Measurements from ENCODE around the gene TNNT2.
A peak's percentile ranks its signal among the peaks of the same experiment; 100 is the strongest.

Gene TNNT2

DNA sequence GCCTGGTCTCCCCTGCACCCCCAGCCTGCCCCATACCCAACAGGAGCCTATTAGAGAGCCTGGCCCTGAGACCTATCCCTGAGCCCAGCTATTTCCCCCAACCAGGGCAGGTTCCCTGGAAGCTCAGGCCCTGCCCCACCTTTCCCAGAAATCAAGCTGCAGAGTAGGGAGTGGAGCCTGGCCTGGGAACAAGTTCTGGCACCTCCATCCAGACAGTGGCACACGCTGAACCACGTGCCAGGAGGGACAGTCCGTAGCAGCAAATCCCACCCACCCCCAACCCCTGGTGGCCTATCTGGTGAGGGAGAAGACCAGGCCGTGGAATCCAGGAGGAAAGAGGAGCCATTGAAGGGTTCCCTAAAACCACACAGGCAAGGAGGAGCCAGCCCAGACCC, 22.6 kb downstream of the TNNT2 start:
- no peak for DNase-seq

DNA sequence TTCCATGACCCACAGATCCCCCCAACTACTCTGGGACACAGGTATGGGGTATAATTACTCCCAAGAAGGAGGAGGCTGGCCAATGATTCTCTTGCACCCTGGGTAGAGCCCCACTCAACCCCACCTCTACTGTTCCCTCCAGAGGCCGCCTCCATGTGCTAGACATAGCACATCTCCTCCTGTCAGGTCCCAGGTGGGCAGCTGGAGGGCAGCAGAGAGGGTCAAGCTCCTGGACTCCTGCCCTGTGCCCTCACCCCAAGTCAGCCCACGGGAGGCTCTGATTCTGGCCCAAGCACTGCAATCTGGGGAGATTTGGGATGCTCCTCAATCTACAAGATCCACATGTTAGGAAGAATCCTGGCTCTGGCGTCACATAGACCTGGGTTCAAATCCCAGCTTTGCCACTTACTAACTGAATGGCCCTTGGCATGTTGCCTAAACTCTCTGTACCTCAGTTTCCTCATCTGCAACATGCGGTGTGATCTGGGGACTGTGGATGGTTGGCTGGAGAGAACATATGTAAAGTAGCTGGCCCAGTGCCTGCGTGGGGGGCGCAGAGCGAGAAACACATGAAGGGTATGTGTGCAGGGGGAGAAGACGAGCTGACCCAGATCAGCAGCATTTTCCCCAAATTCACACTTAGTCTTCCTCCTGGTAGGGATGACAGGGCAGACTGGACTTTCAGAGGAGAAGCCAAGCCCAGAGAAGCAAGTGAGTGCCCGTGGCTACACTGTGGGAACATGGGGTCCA, 23.2 kb downstream of the TNNT2 start:
- DNase-seq, result no peak

DNA sequence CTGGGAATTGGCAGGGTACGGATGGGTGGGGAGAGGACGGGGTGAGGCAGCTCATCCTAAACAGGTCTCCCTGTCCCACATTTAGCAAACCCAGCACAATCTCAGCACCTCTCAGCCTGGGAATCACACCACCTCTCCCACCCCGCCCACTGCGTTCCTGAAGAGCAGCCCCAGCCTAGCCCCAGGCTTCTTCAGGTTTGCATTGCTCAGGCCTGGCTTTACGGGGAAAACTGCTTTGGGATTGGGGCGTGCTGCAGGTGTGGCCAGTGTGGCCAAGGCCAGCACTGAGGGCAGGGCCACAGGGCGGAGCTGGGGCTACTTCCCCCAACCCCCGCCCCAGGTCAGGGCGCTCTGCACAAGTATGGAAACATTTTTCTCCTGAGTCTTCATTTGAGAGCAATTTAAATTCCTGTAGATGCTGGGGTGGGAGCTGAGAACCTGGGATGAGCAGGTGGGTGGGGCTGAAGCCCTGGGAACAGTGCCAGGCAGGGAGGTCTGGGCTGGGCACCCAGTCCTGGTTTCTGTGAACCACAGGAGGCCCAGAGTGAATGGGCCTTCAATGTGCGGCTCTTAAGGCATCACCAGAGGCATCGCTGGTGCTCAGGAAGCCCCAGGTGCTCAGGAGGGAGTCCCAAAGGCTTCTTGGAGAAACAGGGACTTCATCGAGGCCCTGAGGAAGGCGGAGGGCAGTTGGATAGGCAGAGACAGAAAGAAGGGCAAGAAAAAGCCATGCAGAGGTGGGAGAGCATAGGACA, 24.1 kb downstream of the TNNT2 start:
- no peak for DNase-seq

DNA sequence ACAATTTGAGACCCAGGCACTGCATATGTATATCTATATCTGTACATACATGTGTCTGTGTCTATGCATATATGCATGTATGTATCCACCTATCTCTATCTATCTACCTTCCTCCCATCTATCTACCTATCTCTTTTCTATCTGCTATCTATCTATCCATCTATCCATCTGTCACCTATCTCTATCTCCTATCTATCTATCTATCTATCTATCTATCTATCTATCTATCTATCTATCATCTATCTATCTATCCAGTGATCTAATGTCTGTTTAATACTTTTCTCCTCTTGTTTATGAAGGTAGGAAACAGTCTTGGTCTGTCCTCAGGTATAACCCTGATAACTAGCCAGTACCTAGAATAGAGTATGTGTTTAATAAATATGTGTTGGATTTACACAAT, 25.9 kb downstream of the TNNT2 start:
- no peak for DNase-seq

DNA sequence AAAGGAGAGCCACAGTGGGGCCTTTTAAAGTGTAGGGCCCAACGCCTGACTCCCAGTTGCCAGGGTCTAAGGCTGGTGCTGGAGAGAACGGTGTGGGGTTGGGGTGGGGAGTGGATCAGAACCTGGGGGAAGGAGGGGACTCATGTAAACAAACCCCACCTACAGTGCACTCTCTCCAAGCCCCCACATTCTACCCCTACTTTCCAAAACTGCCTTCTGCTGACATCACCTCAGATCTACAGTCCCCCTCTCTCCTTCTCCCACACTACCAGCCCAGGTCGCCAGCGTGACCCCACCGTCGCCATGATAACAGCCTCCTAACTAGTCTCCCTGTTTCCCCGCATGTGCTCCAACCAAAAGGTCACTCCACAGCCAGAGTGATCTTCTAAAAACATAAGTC, 26.6 kb downstream of the TNNT2 start:
- DNase-seq, result no peak

DNA sequence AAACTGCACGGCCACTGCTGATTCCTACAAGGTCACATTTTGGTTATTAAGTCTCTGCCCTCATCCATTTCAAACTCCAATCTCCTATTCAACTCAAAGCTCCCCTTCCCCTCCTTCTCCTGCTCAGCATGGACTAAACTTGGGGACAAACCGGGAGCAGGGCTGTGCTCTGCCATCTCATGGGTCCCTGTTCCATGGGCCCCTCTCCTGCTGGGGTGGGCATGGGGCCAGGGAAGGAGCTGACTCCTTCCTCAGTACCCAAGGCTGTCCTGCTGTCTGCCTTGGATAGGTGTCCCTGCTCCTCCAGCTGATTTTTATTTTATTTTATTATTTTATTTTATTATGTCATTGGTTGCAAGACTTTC, 27.1 kb downstream of the TNNT2 start:
- DNase-seq, result no peak

DNA sequence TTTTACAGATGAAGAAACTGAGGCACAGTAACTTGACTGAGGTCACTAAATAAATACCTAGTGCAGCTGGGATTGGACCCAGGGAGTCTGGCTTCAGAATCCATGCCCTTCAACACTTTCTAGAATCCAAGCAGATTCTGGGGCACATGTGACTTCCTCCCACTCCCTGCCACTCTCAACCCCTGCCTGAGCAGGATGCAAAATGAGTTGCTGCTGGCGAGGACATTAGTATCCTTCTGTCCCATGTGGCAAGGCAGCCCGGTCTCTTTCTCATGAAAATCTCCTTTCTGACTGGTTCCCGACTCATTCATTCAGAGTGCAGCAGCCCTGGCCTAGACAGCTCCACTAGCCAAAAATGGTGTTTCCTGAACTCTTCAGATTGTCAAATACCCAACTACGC, 28.4 kb downstream of the TNNT2 start:
- no peak for DNase-seq

DNA sequence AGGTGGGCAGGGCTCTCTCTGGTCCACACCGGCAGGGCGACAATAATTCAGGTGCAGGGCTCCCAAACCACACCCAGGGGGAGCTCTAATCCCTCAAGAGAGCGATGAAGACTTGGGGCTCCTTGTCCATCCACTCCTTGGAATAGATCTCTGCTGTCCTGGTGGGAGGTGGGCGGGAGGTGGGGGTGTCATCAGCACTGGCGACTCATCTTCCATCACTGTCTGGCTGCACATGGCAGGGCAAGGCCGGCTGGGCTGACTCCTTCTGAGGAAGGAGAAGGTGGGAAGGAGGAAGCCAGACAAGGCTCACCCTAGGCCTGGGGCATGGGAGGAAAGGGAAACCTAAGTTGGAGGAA, 29.3 kb downstream of the TNNT2 start:
- DNase-seq, result peak; percentile 11

DNA sequence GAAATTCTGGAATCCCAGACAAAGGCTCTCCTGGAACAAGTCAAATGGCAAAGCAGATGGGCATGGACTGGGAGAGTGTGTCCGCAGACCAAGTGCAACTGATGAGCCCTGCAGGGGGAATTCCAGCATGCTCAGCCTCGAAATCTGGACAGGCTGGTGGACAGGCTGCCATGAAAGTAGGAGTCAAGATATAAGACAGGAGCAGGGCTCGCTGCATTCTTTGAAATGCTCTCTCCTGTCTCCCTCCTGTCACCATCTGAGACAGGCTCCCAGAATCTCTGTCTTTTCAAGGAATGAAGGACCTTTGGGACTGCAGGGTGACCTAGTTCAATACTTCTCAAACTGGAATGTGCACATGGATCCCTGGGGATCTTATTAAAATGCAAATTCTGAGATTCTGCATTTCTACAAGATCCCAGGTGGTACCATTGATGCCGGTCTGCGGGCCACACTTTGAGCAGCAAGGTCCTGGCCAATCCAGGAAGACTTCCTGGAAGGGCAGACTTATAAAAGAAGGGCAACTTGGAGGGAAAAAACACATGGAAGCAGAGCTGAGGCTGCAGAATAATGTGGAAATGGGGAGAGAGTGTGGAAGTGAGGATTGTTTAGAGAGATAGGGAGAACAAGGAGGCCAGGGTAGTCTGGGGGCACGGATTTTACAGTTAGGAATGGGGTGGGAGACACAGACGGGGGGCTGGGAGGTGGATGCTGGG, 29.8 kb downstream of the TNNT2 start:
- no peak for DNase-seq

DNA sequence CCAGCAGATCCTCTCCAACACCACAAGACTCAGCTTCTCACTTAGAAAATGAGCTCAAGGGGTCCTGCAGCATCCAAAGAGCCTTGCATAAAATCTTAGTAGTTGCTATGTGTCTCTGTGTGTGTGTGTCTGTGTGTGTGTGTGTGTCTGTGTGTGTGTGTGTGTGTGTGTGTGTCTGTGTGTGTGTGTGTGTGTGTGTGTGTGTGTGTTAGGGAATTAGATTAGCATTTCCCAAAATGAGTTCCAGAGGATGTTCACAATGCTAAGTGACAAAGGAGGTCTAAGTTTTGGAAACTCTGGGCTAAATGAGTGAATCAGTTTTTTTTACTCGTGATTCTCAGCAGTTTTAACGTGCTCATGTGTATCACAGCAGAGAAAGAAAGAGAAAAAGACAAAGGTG, 30.5 kb downstream of the TNNT2 start:
- no peak for DNase-seq

DNA sequence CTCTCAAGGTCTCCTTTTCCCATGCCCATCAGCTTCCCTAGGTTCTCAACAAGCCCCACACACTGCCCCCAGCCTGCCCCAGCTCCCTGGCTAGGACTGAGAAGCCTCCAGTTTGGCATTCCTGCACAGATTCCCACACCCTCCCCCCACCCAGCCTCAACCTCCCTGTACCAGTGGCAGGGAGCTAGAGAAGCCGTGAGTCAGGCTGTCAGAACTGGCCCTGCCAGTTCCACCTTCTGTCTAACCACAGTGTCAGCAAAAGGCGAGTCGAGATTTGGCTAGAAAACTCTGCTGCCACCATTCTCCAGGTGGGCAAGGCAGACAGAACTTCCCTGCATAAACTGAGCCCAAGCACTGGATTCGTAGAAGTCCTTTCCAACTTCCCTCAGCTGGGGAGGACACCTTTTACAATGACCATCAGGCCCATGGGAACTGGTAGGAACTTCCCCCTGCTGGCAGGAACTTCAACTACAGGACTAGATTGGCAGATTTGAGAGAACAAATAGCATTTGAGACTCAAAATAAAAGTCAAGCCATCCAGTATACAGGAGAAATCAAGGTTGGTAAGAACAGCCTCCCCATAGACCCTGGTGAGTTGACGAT, 31.0 kb downstream of the TNNT2 start:
- DNase-seq, result no peak

DNA sequence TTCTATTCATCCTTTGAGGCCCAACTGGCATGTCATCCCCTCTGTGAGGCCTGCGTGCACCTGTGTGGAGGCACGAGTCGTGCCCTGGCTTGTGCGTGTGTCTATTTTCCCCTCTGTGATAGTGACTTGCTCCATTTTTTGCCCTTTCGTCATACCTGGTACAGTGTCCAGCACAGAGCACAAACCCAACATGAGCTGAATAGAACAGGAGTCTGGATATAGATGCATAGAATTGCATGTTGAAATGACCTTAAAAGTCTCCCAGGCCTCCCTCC, 32.5 kb downstream of the TNNT2 start:
- no peak for DNase-seq

DNA sequence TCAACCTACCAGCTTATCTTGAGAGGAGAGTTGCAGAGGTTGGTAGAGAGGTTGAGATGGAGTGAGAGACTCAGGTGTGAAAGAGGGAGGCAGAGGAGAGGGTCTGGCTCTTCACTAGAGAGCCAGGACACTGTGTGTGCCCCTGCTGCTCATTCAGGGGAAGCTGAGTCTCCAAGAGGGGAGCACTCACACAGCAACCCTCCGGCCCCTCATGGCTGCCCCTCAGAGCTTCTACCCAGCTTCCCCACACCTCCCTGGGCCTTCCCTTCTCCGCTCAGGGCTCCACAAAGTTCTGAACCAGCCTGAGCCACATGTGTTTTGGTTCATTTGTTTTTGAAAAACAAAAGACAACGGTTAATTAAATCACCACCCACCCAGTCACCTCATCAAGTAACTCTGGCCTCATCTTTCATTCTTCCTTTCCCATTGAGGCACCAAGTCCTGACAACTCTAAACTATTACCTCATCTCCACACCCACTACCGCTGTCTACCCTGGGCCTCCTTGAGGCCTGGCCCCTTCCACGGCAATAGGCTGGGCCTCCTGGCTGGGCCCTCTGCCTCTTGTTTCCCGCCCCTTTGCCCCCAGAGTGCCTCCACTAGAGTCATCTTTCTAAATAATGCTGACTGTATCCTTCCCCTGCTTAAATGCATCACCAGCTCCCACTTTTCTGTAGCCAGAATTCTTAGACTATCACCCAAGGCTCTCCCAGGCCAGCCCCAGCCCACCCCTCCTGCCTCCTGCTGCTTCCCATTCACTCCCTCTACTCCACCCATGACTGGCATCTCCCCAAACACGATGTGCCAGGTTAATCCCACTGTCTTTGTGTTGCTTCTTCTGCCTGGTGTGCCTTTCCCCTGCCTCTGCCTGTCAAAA, 33.0 kb downstream of the TNNT2 start:
- DNase-seq, result no peak

DNA sequence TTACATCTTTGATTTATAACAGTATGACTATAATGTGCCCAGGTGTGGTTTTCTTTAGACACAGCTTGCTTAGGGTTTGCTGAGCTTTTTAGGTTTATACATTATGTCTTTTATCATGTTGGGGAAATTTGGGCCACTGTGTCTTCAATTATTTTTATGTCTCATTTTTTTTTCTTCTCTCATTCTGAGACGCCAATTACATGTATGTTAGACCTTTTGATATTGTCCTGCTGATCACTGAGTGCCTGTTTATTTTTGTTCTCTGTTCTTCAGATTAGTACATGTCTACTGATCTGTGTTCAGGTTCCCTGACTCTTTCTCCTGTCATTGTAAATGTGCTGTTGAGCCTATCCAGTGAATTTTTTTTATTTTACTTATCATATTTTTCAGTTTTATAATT, 36.1 kb downstream of the TNNT2 start:
- no peak for DNase-seq

DNA sequence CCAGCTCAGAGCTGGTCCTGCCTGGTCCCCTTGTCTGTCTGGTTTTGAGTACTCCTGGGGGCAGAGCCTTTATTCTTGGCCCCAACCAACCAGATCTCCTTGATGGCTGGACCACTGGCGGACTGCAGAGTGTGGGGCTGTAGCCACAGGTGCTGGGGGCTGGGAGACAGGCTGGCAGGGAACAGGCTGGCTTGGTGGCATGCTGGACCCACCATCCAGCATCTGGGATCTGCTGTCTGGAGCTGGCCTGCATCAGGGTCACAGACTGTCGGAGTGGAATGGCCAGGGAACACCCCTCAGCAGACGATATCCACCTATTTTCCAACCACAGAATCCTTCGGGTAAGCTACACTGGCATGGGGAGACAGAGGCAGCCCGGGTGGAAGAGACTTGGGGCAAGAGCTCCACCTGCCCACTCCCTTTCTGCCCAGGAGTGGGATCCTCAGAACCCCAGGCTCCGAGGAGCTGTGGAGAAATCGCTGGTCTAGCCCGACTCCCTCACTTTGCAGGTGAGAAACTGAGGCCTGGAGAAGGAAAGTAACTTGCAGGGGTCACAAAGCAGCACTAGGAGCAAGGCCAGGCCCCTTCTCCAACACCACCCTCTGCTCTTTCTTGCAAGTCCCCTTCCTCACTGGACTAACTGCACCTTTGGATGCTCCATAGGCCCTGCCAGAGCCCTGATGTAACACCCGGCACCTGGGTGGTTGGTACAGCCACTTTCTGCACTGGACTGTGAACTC, 40.6 kb downstream of the TNNT2 start:
- no peak for DNase-seq

DNA sequence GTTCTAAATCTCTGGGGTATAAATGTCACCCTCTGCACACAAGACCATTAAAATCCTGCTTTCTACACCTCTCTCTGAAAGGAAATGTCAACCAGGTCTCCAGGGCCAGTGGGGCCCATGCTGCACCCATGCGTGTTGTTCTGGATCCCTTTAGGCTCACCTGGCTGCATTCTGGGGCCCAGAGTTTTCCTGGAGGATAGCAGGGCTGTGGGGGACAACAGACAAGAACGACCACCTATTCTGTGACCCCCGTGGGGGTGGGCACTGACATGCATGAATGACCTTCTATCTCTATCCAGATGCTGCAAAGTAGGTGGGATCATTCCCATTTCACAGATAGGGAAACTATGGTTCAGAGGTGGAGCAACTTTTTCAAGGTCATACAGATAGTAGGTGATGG, 41.6 kb downstream of the TNNT2 start:
- no peak for DNase-seq

DNA sequence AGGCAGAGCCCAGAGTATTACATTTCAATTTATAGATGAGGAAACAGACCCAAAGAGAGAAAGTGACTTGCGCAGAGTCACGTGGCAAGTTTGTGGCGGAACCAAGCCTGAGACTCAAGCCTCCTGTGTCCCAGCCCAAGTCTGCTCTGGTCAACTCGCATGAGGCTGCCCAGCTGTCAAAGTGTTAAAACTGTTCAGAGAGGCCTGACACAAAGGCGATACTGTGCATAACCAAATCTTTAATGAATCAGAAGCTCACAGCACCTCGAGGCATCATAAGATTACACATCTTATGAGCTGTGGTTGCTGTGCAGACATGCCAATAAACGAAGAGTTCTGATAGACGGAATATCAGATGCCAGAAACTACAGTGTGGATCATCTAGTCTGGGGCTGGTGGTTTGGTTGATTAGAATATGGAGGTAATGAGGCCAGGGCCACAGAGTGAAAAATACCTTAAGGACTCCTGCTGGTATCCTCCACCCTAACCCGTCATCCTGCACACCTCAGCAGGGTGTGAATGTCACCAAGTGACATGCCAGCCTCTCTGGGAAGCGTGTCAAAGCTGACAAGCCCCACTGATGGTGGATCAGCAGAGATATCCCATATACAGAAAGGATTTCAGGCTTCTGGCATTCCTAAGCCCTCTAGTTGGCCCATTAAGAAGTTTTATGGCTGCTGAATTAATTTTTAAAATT, 42.2 kb downstream of the TNNT2 start:
- DNase-seq, result no peak

DNA sequence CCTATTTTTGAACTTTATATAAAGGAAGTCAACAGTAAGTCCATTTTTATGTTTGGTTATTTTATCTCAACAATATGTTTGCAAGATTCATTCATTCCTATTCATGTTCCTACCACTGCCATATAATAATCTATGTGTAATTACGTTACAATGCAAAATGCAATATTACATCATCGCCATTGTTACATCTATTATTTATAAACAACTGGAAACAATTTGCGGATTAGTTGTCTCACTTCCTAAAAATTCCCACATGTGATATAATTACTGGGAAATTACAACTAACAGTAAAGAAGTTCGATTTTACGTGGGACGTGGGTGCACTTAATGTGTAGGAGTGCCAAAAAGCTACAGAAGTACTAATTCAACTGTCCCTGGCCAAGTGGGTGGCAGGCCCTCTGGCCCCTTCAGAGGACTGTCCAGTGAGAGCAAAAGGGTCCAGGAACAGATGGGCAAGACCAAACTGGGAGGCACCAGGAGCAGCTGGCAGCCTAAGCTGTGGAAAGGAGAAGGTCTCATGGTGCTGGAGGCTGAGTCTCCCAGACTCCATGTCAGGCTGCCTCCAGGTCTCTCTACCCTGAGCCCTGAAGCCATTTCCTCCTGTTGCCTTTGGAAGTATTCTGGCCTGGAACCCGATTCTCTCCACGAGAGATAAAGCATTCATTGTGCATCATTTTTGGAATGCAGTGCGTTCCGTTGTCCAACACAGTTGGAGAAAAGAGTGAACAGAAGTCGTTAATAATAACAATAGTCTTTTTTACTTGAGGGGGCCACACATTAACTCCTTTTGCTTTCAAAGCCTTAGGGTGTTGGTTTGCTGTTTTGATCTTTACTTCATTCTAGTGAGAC, 42.9 kb downstream of the TNNT2 start:
- no peak for DNase-seq

DNA sequence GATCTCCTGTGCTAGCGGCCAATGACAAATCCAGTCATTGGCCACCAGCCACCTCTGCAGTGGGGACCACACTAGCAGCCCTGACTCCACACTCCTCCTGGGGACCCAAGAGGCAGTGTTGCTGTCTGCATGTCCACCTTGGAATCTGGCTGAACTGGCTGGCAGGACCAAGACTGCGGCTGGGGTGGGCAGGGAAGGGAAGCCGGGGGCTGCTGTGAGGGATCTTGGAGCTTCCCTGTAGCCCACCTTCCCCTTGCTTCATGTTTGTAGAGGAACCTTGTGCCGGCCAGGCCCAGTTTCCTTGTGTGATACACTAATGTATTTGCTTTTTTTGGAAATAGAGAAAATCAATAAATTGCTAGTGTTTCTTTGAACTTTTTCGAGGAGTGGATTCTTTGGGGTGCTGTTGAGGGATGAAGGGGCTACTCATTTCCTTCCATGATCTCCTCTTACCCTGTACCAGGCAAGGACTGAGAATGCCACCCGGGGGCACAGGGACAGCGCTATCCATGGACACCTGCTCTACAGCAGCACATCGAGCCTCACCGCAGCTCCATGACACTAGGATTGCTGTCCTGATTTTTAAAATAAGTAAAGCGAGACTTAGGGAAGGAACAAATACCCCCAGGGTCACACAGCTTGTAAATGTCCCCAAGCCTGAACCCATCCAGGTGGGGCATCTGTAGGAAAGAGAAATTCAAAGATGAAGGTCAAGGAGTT, 44.7 kb downstream of the TNNT2 start:
- DNase-seq, result no peak

DNA sequence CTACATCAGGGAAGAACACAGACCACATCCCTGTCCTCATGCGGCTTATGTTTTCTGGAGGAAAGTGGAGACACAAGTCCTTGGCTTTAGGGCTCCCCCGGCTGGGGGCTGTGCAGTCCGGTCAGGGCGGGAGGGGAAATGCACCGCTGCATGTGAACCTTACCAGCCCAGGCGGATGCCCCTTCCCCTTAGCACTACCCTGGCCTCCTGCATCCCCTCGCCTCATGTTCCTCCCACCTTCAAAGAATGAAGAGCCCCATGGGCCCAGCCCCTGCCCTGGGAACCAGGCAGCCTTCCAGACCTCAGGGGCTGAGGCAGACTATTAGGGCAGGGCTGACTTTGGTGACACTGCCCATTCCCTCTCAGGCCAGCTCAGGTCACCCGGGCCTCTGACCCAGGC, 45.5 kb downstream of the TNNT2 start:
- DNase-seq, result no peak
